IMR-90 (cell line): Measurements from ENCODE around the gene ITCH. TPM values are rescaled to one million over a fixed set of nuclear protein-coding genes. Genes with fewer than 3 reads are reported as not detected.
"Not testable (repeated sequence)": the region's sequence is repeated elsewhere in the genome, so short reads cannot be mapped to it uniquely, and the experiment has no call there.

Experiments
- ATAC-seq: fragments of 200-7000 bp; cut with Tn5 transposase; 2 replicates; pipeline ENCODE4 v1.9.1; 2020; ENCODE audit warnings: low read depth, mild to moderate bottlenecking, moderate library complexity
- BruUV-seq: library from RNA; stranded (reverse); fragments of 400-500 nt; replicated peaks from 2 replicates; lab custom pipeline; 2021; lab: Mats Ljungman, UMichigan
- CTCF ChIA-PET: fragments of 300-600 bp; formaldehyde crosslinking; extraction: SDS; loops from one replicate; lab custom pipeline; 2021; ENCODE audit warnings: antibody characterized with exemption; lab: Yijun Ruan, JAX
- POLR2A ChIA-PET: fragments of 300-600 bp; sonication (Branson Sonifier 250); formaldehyde crosslinking; loops from one replicate; lab custom pipeline; 2022; ENCODE audit warnings: antibody characterized with exemption; ENCODE audit not compliant: unreplicated experiment; lab: Charles Lee
- DNase-seq: peaks from one replicate; pipeline ENCODE4 v3.0.0; 2013
- H2AFZ ChIP-seq: replicated peaks from 2 replicates; pipeline ENCODE3; 2013; ENCODE audit warnings: low read length, mild to moderate bottlenecking; ENCODE audit not compliant: poor library complexity
- H2AK5ac ChIP-seq: 2 replicates; pipeline ENCODE4 v1.6.1; 2013; ENCODE audit warnings: low read depth, low read length, inconsistent platforms
- H2AK9ac ChIP-seq: replicated peaks from 2 replicates; pipeline ENCODE3; 2013; ENCODE audit warnings: mild to moderate bottlenecking, low read depth, low read length, moderate library complexity; ENCODE audit not compliant: poor library complexity
- H2BK120ac ChIP-seq: 2 replicates; pipeline ENCODE4 v1.6.1; 2013; ENCODE audit warnings: low read depth, low read length, inconsistent platforms
- H2BK15ac ChIP-seq: 3 replicates; pipeline ENCODE4 v1.6.1; 2013; ENCODE audit warnings: low read depth, low read length, inconsistent platforms
- H2BK20ac ChIP-seq: 2 replicates; pipeline ENCODE4 v1.6.1; 2013; ENCODE audit warnings: low read depth, mild to moderate bottlenecking, inconsistent platforms, low read length, moderate library complexity
- H2BK5ac ChIP-seq: 2 replicates; pipeline ENCODE4 v1.6.1; 2013; ENCODE audit warnings: mild to moderate bottlenecking, low read depth, low read length, inconsistent platforms; ENCODE audit not compliant: poor library complexity, severe bottlenecking
- H3K14ac ChIP-seq: replicated peaks from 2 replicates; pipeline ENCODE4 v1.6.1; 2013; ENCODE audit warnings: low read depth, low read length, inconsistent platforms
- H3K18ac ChIP-seq: 2 replicates; pipeline ENCODE4 v1.6.1; 2013; ENCODE audit warnings: low read depth, low read length, control low read depth
- H3K23ac ChIP-seq: 2 replicates; pipeline ENCODE4 v1.6.1; 2013; ENCODE audit warnings: low read depth, low read length, inconsistent platforms
- H3K27ac ChIP-seq: 2 replicates; pipeline ENCODE4 v1.5.1; 2013; ENCODE audit warnings: mild to moderate bottlenecking, control low read depth, low read length; ENCODE audit not compliant: insufficient read depth
- H3K27me3 ChIP-seq: 2 replicates; pipeline ENCODE4 v1.6.1; 2013; ENCODE audit warnings: low read length; ENCODE audit not compliant: control insufficient read depth, insufficient read depth
- H3K36me3 ChIP-seq: 2 replicates; pipeline ENCODE4 v1.6.1; 2013; ENCODE audit warnings: low read length, mixed read lengths; ENCODE audit not compliant: control insufficient read depth, insufficient read depth
- H3K4ac ChIP-seq: 2 replicates; pipeline ENCODE4 v1.6.1; 2013; ENCODE audit warnings: low read depth, low read length, inconsistent platforms
- H3K4me1 ChIP-seq: 2 replicates; pipeline ENCODE4 v1.6.1; 2013; ENCODE audit warnings: low read length, mixed read lengths; ENCODE audit not compliant: control insufficient read depth, insufficient read depth
- H3K4me2 ChIP-seq: 2 replicates; pipeline ENCODE4 v1.6.1; 2013; ENCODE audit warnings: low read depth, mild to moderate bottlenecking, control low read depth, low read length, moderate library complexity
- H3K4me3 ChIP-seq: 2 replicates; pipeline ENCODE4 v1.5.1; 2013; ENCODE audit warnings: low read depth, mild to moderate bottlenecking, control low read depth, low read length, moderate library complexity; ENCODE audit not compliant: insufficient read depth
- H3K56ac ChIP-seq: 2 replicates; pipeline ENCODE4 v1.6.1; 2013; ENCODE audit warnings: low read length, inconsistent platforms; ENCODE audit not compliant: insufficient read depth; ENCODE audit errors: extremely low read depth
- H3K79me1 ChIP-seq, 2 experiments: 2 replicates each; pipeline ENCODE4 v1.6.1; 2013; ENCODE audit warnings: low read length in 2 of 2, inconsistent platforms in 1 of 2, low read depth in 1 of 2
- H3K9ac ChIP-seq: 2 replicates; pipeline ENCODE4 v1.6.1; 2013; ENCODE audit warnings: low read depth, low read length, control low read depth
- H3K9me1 ChIP-seq: 2 replicates; pipeline ENCODE4 v1.6.1; 2013; ENCODE audit warnings: low read length, inconsistent platforms; ENCODE audit not compliant: insufficient read depth
- H3K9me3 ChIP-seq: 2 replicates; pipeline ENCODE4 v1.6.1; 2013; ENCODE audit warnings: low read length; ENCODE audit not compliant: control insufficient read depth, insufficient read depth
- H4K20me1 ChIP-seq: 2 replicates; pipeline ENCODE4 v1.6.1; 2013; ENCODE audit warnings: low read length, inconsistent platforms; ENCODE audit not compliant: insufficient read depth
- H4K5ac ChIP-seq: 2 replicates; pipeline ENCODE4 v1.6.1; 2013; ENCODE audit warnings: mild to moderate bottlenecking, low read depth, low read length, control low read depth
- H4K8ac ChIP-seq, 2 experiments: 2 replicates each; pipeline ENCODE4 v1.6.1; 2013; ENCODE audit warnings: low read depth in 2 of 2, low read length in 2 of 2, control low read depth in 1 of 2, inconsistent platforms in 1 of 2
- H4K91ac ChIP-seq: 2 replicates; pipeline ENCODE4 v1.6.1; 2013; ENCODE audit warnings: low read depth, low read length, inconsistent platforms; ENCODE audit not compliant: insufficient read depth
- WGBS, 2 experiments: methylation state at CpG; one replicate each; pipeline versions ENCODE4 v1.1.5 to v1.1.7; 2013; ENCODE audit warnings: missing lambda C conversion rate in 2 of 2; ENCODE audit not compliant: insufficient read length in 1 of 2; ENCODE audit errors: extremely low coverage in 2 of 2; 5-methylcytosine and 5-hydroxymethylcytosine counted together
- dilution Hi-C: fragments of 300-500 bp; cut with HindIII; formaldehyde crosslinking; loops from one replicate; pipeline ENCODE4 v1.14.3; 2018; ENCODE audit warnings: low sequenced_read_pairs; ENCODE audit not compliant: unreplicated experiment
- in situ Hi-C: fragments of 300-500 bp; cut with MboI; formaldehyde crosslinking; loops from 3 replicates; pipeline ENCODE4 v1.14.3; 2019; ENCODE audit warnings: low sequenced_read_pairs, inconsistent platforms, mixed read lengths
- intact Hi-C: fragments of 100-400 bp; cut with micrococcal nuclease; formaldehyde crosslinking; loops from 2 replicates; pipeline ENCODE4 v1.10.0; 2022
- polyA plus RNA-seq, 3 experiments: library from polyadenylated mRNA; depleted of rRNA; stranded (reverse); fragments of >200 nt; gene quantifications; 2 replicates each; pipeline ENCODE4 v1.2.3, GENCODE V29; 2012; ENCODE audit warnings: low replicate concordance in 1 of 3
- total RNA-seq: library from RNA; depleted of rRNA; stranded (reverse); fragments of >200 nt; gene quantifications from 2 replicates; pipeline ENCODE4 v1.2.3, GENCODE V29; 2012

Gene ITCH
- total and polyA plus RNA-seq, 2 of the 4 experiments (the other 2 are of a cell fraction): 12.7 to 94.6 TPM

DNA sequence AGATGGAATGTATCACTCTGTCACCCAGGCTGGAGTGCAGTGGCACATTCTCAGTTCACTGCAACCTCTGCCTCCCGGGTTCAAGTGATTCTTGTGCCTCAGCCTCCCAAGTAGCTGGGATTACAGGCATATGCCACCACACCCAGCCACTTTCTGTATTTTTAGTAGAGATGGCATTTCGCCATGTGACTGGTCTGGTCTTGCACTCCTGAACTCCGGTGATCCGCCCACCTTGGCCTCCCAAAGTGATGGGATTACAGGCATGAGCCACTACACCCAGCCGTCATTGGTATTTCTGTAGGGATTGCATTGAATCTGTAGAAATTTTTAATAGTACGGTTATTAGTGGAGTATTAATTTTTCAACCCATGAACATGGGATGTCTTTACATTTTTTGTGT lies 134.5 kb downstream of the ITCH start:
- POLR2A ChIA-PET, CTCF ChIA-PET: not testable (repeated sequence)
- H3K36me3 ChIP-seq: peaks cover 29% of the 10 kb centered on the region

More for the DNA sequence above, 134.5 kb downstream of the ITCH start:
- 100% methylated on average over 1 of the region's 6 CpGs; no CpG with 5 or more reads in 1 of the 2 experiments for WGBS, 2 experiments
- H3K4me1 ChIP-seq, H3K56ac ChIP-seq, H2AK5ac ChIP-seq, in situ Hi-C loops, H4K20me1 ChIP-seq, intact Hi-C loops, H3K23ac ChIP-seq, H3K9ac ChIP-seq, H3K4ac ChIP-seq, H3K27ac ChIP-seq, DNase-seq, H2BK5ac ChIP-seq, ATAC-seq, H3K18ac ChIP-seq, dilution Hi-C loops, H4K5ac ChIP-seq, H3K9me3 ChIP-seq, H4K91ac ChIP-seq, H3K4me2 ChIP-seq, BruUV-seq, H3K4me3 ChIP-seq, H2BK120ac ChIP-seq, H3K27me3 ChIP-seq, H2BK15ac ChIP-seq, H2AK9ac ChIP-seq, H3K9me1 ChIP-seq, H2AFZ ChIP-seq, H4K8ac ChIP-seq, H2BK20ac ChIP-seq, H3K14ac ChIP-seq: not testable (repeated sequence)
- peaks cover 9 to 35% of the 10 kb centered on the region in 2 experiments; a peak in 2 of 4 replicates for H3K79me1 ChIP-seq
